Sigmoid colon (tissue), 7 donors: ENCODE data around the gene ZNF480. TPM values are rescaled to one million over a fixed set of nuclear protein-coding genes. Genes with fewer than 3 reads are reported as not detected.

ENCODE experiments used
- DNase-seq: peaks from one replicate; pipeline ENCODE4 v3.0.0-alpha.2; 2019
- H3K27ac ChIP-seq, 4 donors: fragments of 200-600 bp; sonication (generic); one replicate each; pipeline ENCODE4 v1.5.1; 2016 to 2019; ENCODE audit warnings: mild to moderate bottlenecking in 1 of 4
- H3K27me3 ChIP-seq, 3 donors: fragments of 200-600 bp; sonication (generic); one replicate each; pipeline ENCODE4 v1.5.1; 2019; ENCODE audit warnings: mild to moderate bottlenecking in 1 of 3
- H3K36me3 ChIP-seq, 4 donors: fragments of 200-600 bp; sonication (generic); one replicate each; pipeline ENCODE4 v1.5.1; 2016 to 2019
- H3K4me1 ChIP-seq, 4 donors: fragments of 200-600 bp; sonication (generic); one replicate each; pipeline ENCODE4 v1.5.1; 2017 to 2019
- H3K4me3 ChIP-seq, 4 donors: fragments of 200-600 bp; sonication (generic); one replicate each; pipeline ENCODE4 v1.5.1; 2017 to 2019; ENCODE audit warnings: mild to moderate bottlenecking in 2 of 4, moderate library complexity in 1 of 4
- H3K9me3 ChIP-seq, 4 donors: fragments of 200-600 bp in 3 of 4; sonication (generic) in 3 of 4; one replicate each; pipeline versions ENCODE4 v1.5.1 to v1.6.1; 2013 to 2019
- CTCF ChIP-seq, 4 experiments: fragments of 450-650 bp in 3 of 4; fragments of 200-600 bp in 1 of 4; IDR thresholded peaks; one replicate each; pipeline ENCODE4 v1.5.1; 2016 to 2019; ENCODE audit warnings: antibody characterized with exemption in 4 of 4, mild to moderate bottlenecking in 3 of 4, moderate library complexity in 2 of 4
- EP300 ChIP-seq, 4 donors: sonication (generic); formaldehyde crosslinking; IDR thresholded peaks; one replicate each; pipeline ENCODE4 v1.6.1; 2017; ENCODE audit warnings: antibody characterized with exemption in 4 of 4
- POLR2A ChIP-seq, 2 donors: fragments of 450-650 bp; IDR thresholded peaks; one replicate each; pipeline ENCODE4 v1.6.1; 2016; ENCODE audit warnings: antibody characterized with exemption in 2 of 2, mild to moderate bottlenecking in 2 of 2, moderate library complexity in 2 of 2
- POLR2AphosphoS5 ChIP-seq, 4 donors: sonication (generic); formaldehyde crosslinking; IDR thresholded peaks; one replicate each; pipeline ENCODE4 v1.6.1; 2017; ENCODE audit warnings: antibody characterized with exemption in 4 of 4
- WGBS, 2 donors: extraction: QIAGEN DNeasy Blood & Tissue Kit; methylation state at CpG; one replicate each; pipeline ENCODE4 v1.1.7; 2013; 5-methylcytosine and 5-hydroxymethylcytosine counted together
- intact Hi-C: fragments of 100-400 bp; cut with DNase I; formaldehyde crosslinking; loops from one replicate; pipeline ENCODE4 v1.15.1; 2023
- polyA plus RNA-seq, 3 donors: library from polyadenylated mRNA; stranded (reverse); fragments of 200-250 nt; gene quantifications; one replicate each; pipeline ENCODE4 v1.2.3, GENCODE V29; 2013
- total RNA-seq, 4 donors: library from RNA; depleted of rRNA; stranded (reverse); fragments of >200 nt; gene quantifications; one replicate each; pipeline ENCODE4 v1.1.0, GENCODE V29; 2016
- donor health status: healthy with polysubstance abuse.
- donor health status: Bipolar disorder and iron deficiency.
- donor health status: healthy.

The ZNF480 gene
- total and polyA plus RNA-seq, 7 donors, result 3.5 to 11.2 (median 7.5) TPM

- Histone ChIP-seq H3K4me1 (peaks cover 0 to 19% (median 12%) of the 10 kb centered on the region in 4 donors), H3K4me3 (peak overlapping the region; percentile 64 to 93 (median 84)), H3K36me3 (peaks cover 10 to 29% (median 16%) of the 10 kb centered on the region in 4 donors), H3K27me3 (no peaks in the 10 kb centered on the region), H3K9me3 (peaks cover 0 to 18% (median 0%) of the 10 kb centered on the region in 4 donors), H3K27ac (peak overlapping the region; percentile 75 to 93 (median 90))
- TF ChIP-seq POLR2A (IDR thresholded peaks at IDR 0.05) (peak in 1 of 2 donors; percentile 6), CTCF (IDR thresholded peaks at IDR 0.05) (no peak)
- intact Hi-C loops, result loop anchor here (1.0 to 5.0 kb wide), 3 partner anchors 27 to 101 kb away; partner anchors contain the start of genes ZNF528, ZNF610 and ZNF766
- 8 to 25% methylated on average over 8 of the region's 8 CpGs for WGBS, 2 donors
- DNase-seq, result no peak
Measured at GRCh38 chr19:52296400-52296772, 583 bp upstream of the ZNF480 start.

- intact Hi-C loops, result loop anchor here (2.0 to 5.0 kb wide), 2 partner anchors 39 to 100 kb away; partner anchors contain the start of genes ZNF528 and ZNF610
- no peak for DNase-seq
- 22 to 43% methylated on average over 18 of the region's 18 CpGs for WGBS, 2 donors
Measured at GRCh38 chr19:52297601-52298364, 814 bp downstream of the ZNF480 start.

GRCh38 chr19:52307275-52307674 lies 10.3 kb downstream of the ZNF480 start:
- peaks cover 37 to 82% (median 55%) of the 10 kb centered on the region in 4 donors for H3K9me3 ChIP-seq
- H3K27ac ChIP-seq, result no peak overlapping the region
- no peaks in the 10 kb centered on the region for H3K27me3 ChIP-seq
- H3K4me1 ChIP-seq, result no peaks in the 10 kb centered on the region
- intact Hi-C loops, result no loop called here
- 97% methylated on average over 10 of the region's 10 CpGs for WGBS, 2 donors
- peaks cover 17 to 96% (median 75%) of the 10 kb centered on the region in 4 donors for H3K36me3 ChIP-seq
- no peak for DNase-seq
- H3K4me3 ChIP-seq, result no peak overlapping the region
- no peak for TF ChIP-seq CTCF (IDR thresholded peaks at IDR 0.05)
- TF ChIP-seq POLR2A (IDR thresholded peaks at IDR 0.05), result no peak
- no peak for TF ChIP-seq POLR2AphosphoS5 (IDR thresholded peaks at IDR 0.05)
- TF ChIP-seq EP300 (IDR thresholded peaks at IDR 0.05), result no peak

More at GRCh38 chr19:52297601-52298364, 814 bp downstream of the ZNF480 start:
- Histone ChIP-seq H3K4me1 (peaks cover 0 to 19% (median 12%) of the 10 kb centered on the region in 4 donors), H3K27me3 (no peaks in the 10 kb centered on the region), H3K9me3 (peaks cover 0 to 19% (median 0%) of the 10 kb centered on the region in 4 donors), H3K36me3 (peaks cover 10 to 33% (median 26%) of the 10 kb centered on the region in 4 donors), H3K27ac (peak overlapping the region; percentile 89 to 95 (median 92)), H3K4me3 (peak overlapping the region; percentile 64 to 93 (median 84))
- TF ChIP-seq EP300 (IDR thresholded peaks at IDR 0.05), result no peak
- TF ChIP-seq POLR2AphosphoS5 (IDR thresholded peaks at IDR 0.05), result no peak
- no peak for TF ChIP-seq CTCF (IDR thresholded peaks at IDR 0.05)
- no peak for TF ChIP-seq POLR2A (IDR thresholded peaks at IDR 0.05)

GRCh38 chr19:52322429-52322828 lies 25.5 kb downstream of the ZNF480 start:
- TF ChIP-seq POLR2AphosphoS5 (IDR thresholded peaks at IDR 0.05) (no peak), POLR2A (IDR thresholded peaks at IDR 0.05) (no peak), EP300 (IDR thresholded peaks at IDR 0.05) (no peak)
- H3K4me3 ChIP-seq, result no peak overlapping the region
- H3K27ac ChIP-seq, result no peak overlapping the region
- peaks cover 68 to 100% (median 89%) of the 10 kb centered on the region in 4 donors for H3K9me3 ChIP-seq
- DNase-seq, result no peak
- intact Hi-C loops, result no loop called here
- H3K4me1 ChIP-seq, result no peaks in the 10 kb centered on the region
- WGBS, 2 donors, result 97 to 98% methylated on average over 6 of the region's 6 CpGs
- H3K36me3 ChIP-seq, result peaks cover 37 to 60% (median 52%) of the 10 kb centered on the region in 4 donors
- H3K27me3 ChIP-seq, result no peaks in the 10 kb centered on the region

- Histone ChIP-seq H3K27ac (no peak overlapping the region), H3K27me3 (no peaks in the 10 kb centered on the region), H3K36me3 (no peaks in the 10 kb centered on the region), H3K4me3 (no peak overlapping the region), H3K4me1 (peaks cover 0 to 9% (median 1%) of the 10 kb centered on the region in 4 donors), H3K9me3 (peaks cover 17 to 64% (median 53%) of the 10 kb centered on the region in 4 donors)
- TF ChIP-seq CTCF (IDR thresholded peaks at IDR 0.05), result no peak
- DNase-seq, result no peak
- intact Hi-C loops, result no loop called here
- WGBS, 2 donors, result 85 to 96% methylated on average over 10 of the region's 10 CpGs
Measured at GRCh38 chr19:52331757-52332156, 34.8 kb downstream of the ZNF480 start.
